Mucosa of rectum (tissue), 2 donors: Measurements from ENCODE around the gene GJB2.

Source experiments
- H3K27ac ChIP-seq, 2 donors: one replicate each; pipeline ENCODE4 v1.7.0; 2013; ENCODE audit warnings: inconsistent platforms in 2 of 2, low read depth in 2 of 2, low read length in 2 of 2
- H3K27me3 ChIP-seq, 2 donors: one replicate each; pipeline ENCODE4 v1.7.0; 2013; ENCODE audit warnings: low read length in 2 of 2; ENCODE audit not compliant: control insufficient read depth in 2 of 2, insufficient read depth in 2 of 2
- H3K36me3 ChIP-seq, 2 donors: one replicate each; pipeline ENCODE4 v1.7.0; 2013; ENCODE audit warnings: low read length in 2 of 2; ENCODE audit not compliant: control insufficient read depth in 2 of 2, insufficient read depth in 2 of 2
- H3K4me1 ChIP-seq, 2 donors: one replicate each; pipeline ENCODE4 v1.7.0; 2013; ENCODE audit warnings: low read length in 2 of 2, mild to moderate bottlenecking in 1 of 2; ENCODE audit not compliant: control insufficient read depth in 2 of 2, insufficient read depth in 2 of 2
- H3K4me3 ChIP-seq, 2 donors: one replicate each; pipeline ENCODE4 v1.7.0; 2013; ENCODE audit warnings: low read length in 2 of 2
- H3K9ac ChIP-seq, 2 donors: one replicate each; pipeline ENCODE4 v1.7.0; 2013; ENCODE audit warnings: low read length in 2 of 2, low read depth in 1 of 2, mild to moderate bottlenecking in 1 of 2
- H3K9me3 ChIP-seq, 2 donors: one replicate each; pipeline ENCODE4 v1.7.0; 2013; ENCODE audit warnings: low read length in 2 of 2; ENCODE audit not compliant: control insufficient read depth in 2 of 2
- donor health status: healthy.
- donor health status: Normal muscosa, but diverticular disease.

GJB2 gene

GRCh38 chr13:20221772-20222171, 29.0 kb upstream of the GJB2 start:
- no peak overlapping the region for H3K9ac ChIP-seq
- H3K4me3 ChIP-seq, result no peak overlapping the region
- H3K9me3 ChIP-seq, result no peaks in the 10 kb centered on the region
- H3K27ac ChIP-seq, result no peak overlapping the region
- no peaks in the 10 kb centered on the region for H3K36me3 ChIP-seq
- no peaks in the 10 kb centered on the region for H3K27me3 ChIP-seq
- H3K4me1 ChIP-seq, result no peaks in the 10 kb centered on the region

GRCh38 chr13:20219577-20219976, 26.8 kb upstream of the GJB2 start:
- Histone ChIP-seq H3K9ac (no peak overlapping the region), H3K27me3 (no peaks in the 10 kb centered on the region), H3K36me3 (no peaks in the 10 kb centered on the region), H3K27ac (no peak overlapping the region), H3K9me3 (no peaks in the 10 kb centered on the region), H3K4me3 (no peak overlapping the region), H3K4me1 (no peaks in the 10 kb centered on the region)

- Histone ChIP-seq H3K4me1 (no peaks in the 10 kb centered on the region), H3K36me3 (no peaks in the 10 kb centered on the region), H3K27ac (no peak overlapping the region), H3K4me3 (no peak overlapping the region), H3K27me3 (no peaks in the 10 kb centered on the region), H3K9ac (no peak overlapping the region), H3K9me3 (no peaks in the 10 kb centered on the region)
Observed at GRCh38 chr13:20217168-20217567, 24.4 kb upstream of the GJB2 start.

GRCh38 chr13:20209948-20210347, 17.2 kb upstream of the GJB2 start:
- no peak overlapping the region for H3K27ac ChIP-seq
- H3K4me3 ChIP-seq, result no peak overlapping the region

GRCh38 chr13:20206698-20207235, 14.0 kb upstream of the GJB2 start:
- Histone ChIP-seq H3K27ac (no peak overlapping the region), H3K9me3 (no peaks in the 10 kb centered on the region), H3K27me3 (no peaks in the 10 kb centered on the region)

More at GRCh38 chr13:20209948-20210347, 17.2 kb upstream of the GJB2 start:
- H3K4me1 ChIP-seq, result no peaks in the 10 kb centered on the region
- no peaks in the 10 kb centered on the region for H3K9me3 ChIP-seq
- H3K9ac ChIP-seq, result no peak overlapping the region
- no peaks in the 10 kb centered on the region for H3K36me3 ChIP-seq
- no peaks in the 10 kb centered on the region for H3K27me3 ChIP-seq

GRCh38 chr13:20206065-20206697, 13.4 kb upstream of the GJB2 start:
- Histone ChIP-seq H3K9me3 (no peaks in the 10 kb centered on the region), H3K27me3 (no peaks in the 10 kb centered on the region), H3K4me1 (no peaks in the 10 kb centered on the region), H3K36me3 (no peaks in the 10 kb centered on the region), H3K4me3 (no peak overlapping the region), H3K27ac (no peak overlapping the region), H3K9ac (no peak overlapping the region)

More at GRCh38 chr13:20206698-20207235, 14.0 kb upstream of the GJB2 start:
- Histone ChIP-seq H3K4me3 (no peak overlapping the region), H3K36me3 (no peaks in the 10 kb centered on the region), H3K9ac (no peak overlapping the region), H3K4me1 (no peaks in the 10 kb centered on the region)

GRCh38 chr13:20198781-20199180, 6.0 kb upstream of the GJB2 start:
- Histone ChIP-seq H3K4me1 (peaks cover 12 to 18% of the 10 kb centered on the region in 2 donors), H3K9me3 (no peaks in the 10 kb centered on the region), H3K36me3 (no peaks in the 10 kb centered on the region), H3K27me3 (peaks cover 17 to 18% of the 10 kb centered on the region in 2 donors), H3K27ac (no peak overlapping the region), H3K9ac (no peak overlapping the region), H3K4me3 (peak overlapping the region in 1 of 2 donors; percentile 37)

- Histone ChIP-seq H3K4me3 (peak overlapping the region in 1 of 2 donors; percentile 20), H3K9ac (peak overlapping the region in 1 of 2 donors; percentile 26), H3K4me1 (peaks cover 17 to 24% of the 10 kb centered on the region in 2 donors), H3K36me3 (no peaks in the 10 kb centered on the region), H3K27ac (no peak overlapping the region), H3K27me3 (peaks cover 19 to 21% of the 10 kb centered on the region in 2 donors), H3K9me3 (no peaks in the 10 kb centered on the region)
Observed at GRCh38 chr13:20197361-20197834, 4.7 kb upstream of the GJB2 start.

GRCh38 chr13:20195801-20196200, 3.1 kb upstream of the GJB2 start:
- no peak overlapping the region for H3K9ac ChIP-seq
- no peaks in the 10 kb centered on the region for H3K36me3 ChIP-seq
- no peaks in the 10 kb centered on the region for H3K9me3 ChIP-seq
- H3K4me3 ChIP-seq, result no peak overlapping the region
- H3K4me1 ChIP-seq, result peaks cover 27 to 36% of the 10 kb centered on the region in 2 donors
- peaks cover 24 to 27% of the 10 kb centered on the region in 2 donors for H3K27me3 ChIP-seq
- no peak overlapping the region for H3K27ac ChIP-seq

GRCh38 chr13:20193907-20194631, 1.3 kb upstream of the GJB2 start:
- H3K4me3 ChIP-seq, result peak overlapping the region in 1 of 2 donors; percentile 56
- peaks cover 43 to 44% of the 10 kb centered on the region in 2 donors for H3K4me1 ChIP-seq
- H3K27ac ChIP-seq, result no peak overlapping the region
- H3K27me3 ChIP-seq, result peaks cover 24 to 27% of the 10 kb centered on the region in 2 donors
- H3K9me3 ChIP-seq, result no peaks in the 10 kb centered on the region
- peaks cover 3% of the 10 kb centered on the region in 2 donors for H3K36me3 ChIP-seq
- no peak overlapping the region for H3K9ac ChIP-seq
